IPS-20b (cell line): Measurements from ENCODE around the gene WDR20.

ENCODE experiments used
- H3K27ac ChIP-seq: one replicate; pipeline ENCODE4 v1.5.1; 2013; ENCODE audit warnings: low read length
- H3K27me3 ChIP-seq: 2 replicates; pipeline ENCODE4 v1.6.1; 2013; ENCODE audit warnings: mild to moderate bottlenecking, low read length, inconsistent platforms; ENCODE audit not compliant: insufficient read depth
- H3K36me3 ChIP-seq: 2 replicates; pipeline ENCODE4 v1.6.1; 2013; ENCODE audit warnings: low read depth, mild to moderate bottlenecking, inconsistent platforms, low read length, moderate library complexity; ENCODE audit not compliant: insufficient read depth
- H3K4me1 ChIP-seq: 2 replicates; pipeline ENCODE4 v1.6.1; 2013; ENCODE audit warnings: mild to moderate bottlenecking, control low read depth, inconsistent platforms, low read length, moderate library complexity; ENCODE audit not compliant: insufficient read depth
- H3K4me3 ChIP-seq: 2 replicates; pipeline ENCODE4 v1.5.1; 2013; ENCODE audit warnings: mild to moderate bottlenecking, low read length, inconsistent platforms
- H3K9ac ChIP-seq: 2 replicates; pipeline ENCODE4 v1.6.1; 2013; ENCODE audit warnings: low read depth, mild to moderate bottlenecking, inconsistent platforms, low read length, moderate library complexity
- H3K9me3 ChIP-seq: 2 replicates; pipeline ENCODE4 v1.6.1; 2013; ENCODE audit warnings: mild to moderate bottlenecking, low read depth, low read length, inconsistent platforms; ENCODE audit not compliant: insufficient read depth

Gene WDR20

DNA sequence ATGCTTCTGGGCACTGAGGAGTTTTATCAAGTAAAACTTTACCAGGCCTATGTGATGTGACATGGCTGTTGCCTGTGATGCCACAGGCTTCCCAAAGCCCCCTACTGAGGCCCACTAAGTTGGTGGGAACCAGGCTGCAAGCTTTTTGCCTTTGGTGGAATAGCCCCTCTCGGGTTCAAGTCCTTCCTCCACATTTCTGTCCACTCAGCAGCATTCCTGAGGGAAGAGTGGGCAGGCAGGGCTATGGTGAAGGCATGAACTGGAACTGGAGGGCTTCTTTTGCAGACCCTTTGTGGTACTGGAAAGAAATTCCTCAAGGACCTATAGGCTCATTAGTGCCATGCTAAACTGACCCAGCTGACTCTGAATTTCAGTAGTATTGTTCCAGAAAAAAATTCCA, 48.5 kb downstream of the WDR20 start:
- Histone ChIP-seq H3K9me3 (no peaks in the 10 kb centered on the region), H3K4me3 (no peak overlapping the region), H3K4me1 (peaks cover 10% of the 10 kb centered on the region; the same call in 1 of the 2 replicates), H3K27me3 (no peaks in the 10 kb centered on the region), H3K27ac (no peak overlapping the region), H3K9ac (no peak overlapping the region), H3K36me3 (no peaks in the 10 kb centered on the region)

DNA sequence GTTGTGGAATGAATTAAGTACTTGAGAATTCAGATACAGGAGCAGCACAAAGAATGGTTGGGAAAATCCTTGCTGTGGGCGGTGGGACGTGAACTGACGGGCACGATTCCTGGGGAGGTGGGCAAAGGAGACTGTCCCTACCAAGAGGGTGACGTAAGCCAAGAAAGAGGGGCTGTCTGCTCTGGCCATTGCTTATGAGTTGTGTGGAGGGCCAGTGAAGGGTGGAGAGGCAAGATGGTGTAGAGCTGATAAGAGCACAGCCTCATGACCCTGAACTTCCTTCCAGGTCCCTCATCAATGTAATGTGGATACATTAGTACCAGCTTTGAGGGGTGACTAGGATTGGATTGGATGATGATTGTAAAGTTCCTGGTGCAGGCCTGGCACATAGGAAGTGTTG, 50.2 kb downstream of the WDR20 start:
- peaks cover 20% of the 10 kb centered on the region for H3K4me1 ChIP-seq
- H3K9me3 ChIP-seq: no peaks in the 10 kb centered on the region
- H3K36me3 ChIP-seq: peaks cover 3% of the 10 kb centered on the region; the same call in 1 of the 2 replicates
- no peak overlapping the region for H3K9ac ChIP-seq
- no peaks in the 10 kb centered on the region for H3K27me3 ChIP-seq
- H3K4me3 ChIP-seq: no peak overlapping the region
- H3K27ac ChIP-seq: no peak overlapping the region

DNA sequence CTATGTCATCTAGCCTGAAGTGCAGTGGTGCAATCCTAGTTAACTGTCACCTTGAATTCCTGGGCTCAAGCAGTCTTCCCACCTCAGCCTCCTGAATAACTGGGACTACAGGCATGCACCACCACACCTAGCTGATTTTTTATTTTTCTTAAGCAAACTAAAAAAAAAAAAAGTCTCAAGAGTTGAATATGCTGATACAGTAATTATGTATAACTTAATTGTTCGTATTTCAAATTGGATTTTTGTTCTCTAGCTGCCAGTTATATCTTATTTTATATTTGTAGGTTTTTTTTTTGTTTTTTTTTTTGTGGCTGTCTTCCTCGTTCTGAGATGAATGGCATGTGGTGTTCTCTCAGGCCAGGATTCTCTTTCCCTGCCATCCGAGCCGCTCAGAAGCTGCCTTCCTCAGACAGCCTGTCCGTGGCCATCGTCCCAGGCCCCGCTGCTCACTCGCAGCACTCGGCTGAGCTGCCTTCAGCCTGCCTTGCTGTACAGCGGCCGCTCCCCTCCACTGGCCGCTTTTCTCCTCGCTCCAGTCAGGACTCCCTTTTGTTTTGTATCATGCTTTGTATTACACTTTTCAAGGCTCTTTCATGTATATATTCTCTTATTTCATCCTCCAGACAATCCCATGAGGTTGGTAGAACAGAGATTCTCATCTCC, 53.3 kb downstream of the WDR20 start:
- H3K9ac ChIP-seq: no peak overlapping the region
- H3K27me3 ChIP-seq: no peaks in the 10 kb centered on the region
- peaks cover 32% of the 10 kb centered on the region for H3K36me3 ChIP-seq
- no peak overlapping the region for H3K4me3 ChIP-seq
- H3K4me1 ChIP-seq: peaks cover 17% of the 10 kb centered on the region
- H3K27ac ChIP-seq: no peak overlapping the region
- no peaks in the 10 kb centered on the region for H3K9me3 ChIP-seq

DNA sequence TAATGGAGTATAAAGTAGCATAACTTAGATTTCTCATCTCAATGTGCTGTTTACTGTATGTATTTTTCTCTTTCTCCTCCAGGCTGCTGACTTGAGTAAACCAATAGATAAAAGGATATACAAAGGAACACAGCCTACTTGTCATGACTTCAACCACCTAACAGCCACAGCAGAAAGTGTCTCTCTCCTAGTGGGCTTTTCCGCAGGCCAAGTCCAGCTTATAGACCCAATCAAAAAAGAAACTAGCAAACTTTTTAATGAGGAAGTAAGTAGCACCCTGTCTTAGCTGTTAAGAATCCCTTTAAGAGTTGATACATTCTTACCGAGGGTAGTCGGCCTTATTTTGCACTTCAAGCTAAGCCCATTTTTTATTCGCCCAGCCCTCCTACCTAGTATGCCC, 55.2 kb downstream of the WDR20 start:
- H3K27me3 ChIP-seq: no peaks in the 10 kb centered on the region
- H3K9ac ChIP-seq: no peak overlapping the region
- H3K36me3 ChIP-seq: peaks cover 49% of the 10 kb centered on the region
- H3K4me1 ChIP-seq: peaks cover 17% of the 10 kb centered on the region
- H3K4me3 ChIP-seq: no peak overlapping the region
- no peak overlapping the region for H3K27ac ChIP-seq
- no peaks in the 10 kb centered on the region for H3K9me3 ChIP-seq

DNA sequence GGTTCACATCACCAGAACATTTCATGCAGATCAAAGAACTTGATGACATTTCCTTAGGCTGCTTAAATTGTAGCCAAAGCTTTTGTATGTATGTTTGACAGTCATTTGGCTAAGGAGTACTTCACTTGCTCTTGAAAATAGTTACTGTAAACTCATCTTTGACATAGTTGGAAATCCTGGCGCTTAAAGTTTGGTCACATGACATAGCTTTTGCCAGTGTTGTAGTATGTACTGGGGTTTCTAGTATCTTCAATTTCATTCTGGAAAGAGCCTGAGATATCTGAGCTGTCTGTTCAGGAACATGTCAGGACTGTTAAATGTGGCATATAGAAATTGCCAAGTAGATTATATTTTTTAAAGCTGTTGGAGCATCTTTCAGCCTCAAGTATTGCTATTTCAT, 55.7 kb downstream of the WDR20 start:
- Histone ChIP-seq H3K27me3 (no peaks in the 10 kb centered on the region), H3K36me3 (peaks cover 51% of the 10 kb centered on the region), H3K27ac (no peak overlapping the region), H3K9me3 (no peaks in the 10 kb centered on the region), H3K4me1 (peaks cover 17% of the 10 kb centered on the region), H3K9ac (no peak overlapping the region), H3K4me3 (no peak overlapping the region)

DNA sequence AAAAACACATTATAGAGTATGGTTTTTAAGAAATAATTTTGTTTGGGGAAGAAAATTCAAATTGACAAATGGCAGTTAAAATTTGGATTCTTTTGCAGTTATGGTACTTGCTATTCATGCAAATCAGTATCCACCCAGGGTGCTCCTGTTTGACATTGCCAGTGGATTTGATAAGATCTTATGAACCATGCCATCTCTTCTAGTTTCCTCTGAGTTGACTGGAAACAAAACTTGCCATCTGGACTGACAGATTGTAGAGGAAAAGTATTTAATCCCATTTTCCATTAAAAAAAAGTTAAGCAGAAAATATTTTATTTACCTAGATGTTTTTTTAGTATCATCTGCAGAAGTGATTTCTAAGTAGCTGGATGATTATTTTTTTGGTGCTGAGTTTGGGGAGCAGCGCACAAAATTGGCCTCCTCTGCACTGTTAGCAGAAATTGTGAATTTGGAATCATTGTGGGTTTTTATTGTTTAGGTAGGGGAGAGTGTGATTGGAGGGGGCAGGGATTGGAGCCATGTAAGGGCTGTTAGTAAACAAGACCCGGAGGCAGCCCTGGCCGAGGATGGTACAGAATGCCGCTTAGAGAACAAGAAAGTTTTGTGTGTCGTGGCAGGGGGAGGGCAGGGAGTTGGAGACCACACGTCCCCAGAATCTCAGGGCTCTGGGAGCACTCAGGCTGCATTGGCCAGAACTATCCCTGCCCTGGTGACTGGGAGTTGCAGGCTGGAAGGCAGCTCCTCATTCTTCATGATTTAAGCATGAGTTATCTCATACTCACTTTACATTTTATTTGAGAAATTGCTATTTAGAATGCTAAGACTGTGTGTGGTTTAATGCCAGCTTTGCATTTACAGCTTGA, 56.6 kb downstream of the WDR20 start:
- Histone ChIP-seq H3K27me3 (no peaks in the 10 kb centered on the region), H3K4me3 (no peak overlapping the region), H3K36me3 (peaks cover 56% of the 10 kb centered on the region), H3K4me1 (peaks cover 14% of the 10 kb centered on the region), H3K27ac (no peak overlapping the region), H3K9me3 (no peaks in the 10 kb centered on the region), H3K9ac (no peak overlapping the region)

DNA sequence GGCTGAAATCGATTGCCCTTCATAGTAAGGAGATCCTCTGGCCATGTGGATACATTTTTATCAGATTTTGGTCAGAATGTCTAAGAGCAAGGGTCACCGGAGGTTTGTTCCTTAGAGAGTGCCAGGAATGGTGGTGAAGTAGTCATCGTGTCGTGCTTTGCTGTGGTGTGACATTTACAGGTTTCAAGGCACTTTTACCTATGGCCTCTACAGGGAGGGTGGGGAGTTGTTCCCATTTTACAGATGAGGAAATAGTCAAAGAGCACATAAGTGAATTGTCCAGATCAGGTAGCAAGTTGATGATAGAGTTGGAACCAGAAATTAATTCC, 57.2 kb downstream of the WDR20 start:
- Histone ChIP-seq H3K27ac (no peak overlapping the region), H3K27me3 (no peaks in the 10 kb centered on the region), H3K9ac (no peak overlapping the region), H3K36me3 (peaks cover 56% of the 10 kb centered on the region), H3K9me3 (no peaks in the 10 kb centered on the region), H3K4me3 (no peak overlapping the region), H3K4me1 (peaks cover 14% of the 10 kb centered on the region)

DNA sequence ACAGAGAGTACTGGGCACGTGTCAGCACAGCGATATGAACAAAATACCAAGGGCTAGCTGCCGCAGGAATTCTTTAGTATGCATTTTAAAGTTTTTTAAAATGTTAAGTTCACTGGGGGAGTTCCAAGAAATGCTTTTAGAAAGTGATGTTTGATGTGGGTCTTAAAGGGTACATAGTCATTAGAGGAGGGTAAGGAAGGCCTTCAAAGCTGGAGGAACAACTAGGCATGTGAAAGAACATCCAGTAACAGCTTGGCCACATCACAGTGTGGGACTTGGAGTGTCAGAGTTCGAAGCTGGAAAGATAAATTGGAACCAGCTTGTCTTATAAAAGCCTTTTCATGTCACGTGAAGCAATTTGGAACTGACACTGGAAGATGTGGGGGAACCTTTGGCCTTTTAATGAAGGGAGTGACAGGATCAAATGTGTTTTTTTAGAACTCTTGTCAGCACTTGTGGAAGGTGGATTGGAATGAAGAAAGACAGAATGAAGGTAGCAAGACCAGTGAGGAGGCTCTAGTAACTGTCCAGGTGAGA, 57.7 kb downstream of the WDR20 start:
- Histone ChIP-seq H3K27ac (no peak overlapping the region), H3K9me3 (no peaks in the 10 kb centered on the region), H3K9ac (no peak overlapping the region), H3K4me1 (peaks cover 14% of the 10 kb centered on the region), H3K4me3 (no peak overlapping the region), H3K36me3 (peaks cover 56% of the 10 kb centered on the region), H3K27me3 (no peaks in the 10 kb centered on the region)

DNA sequence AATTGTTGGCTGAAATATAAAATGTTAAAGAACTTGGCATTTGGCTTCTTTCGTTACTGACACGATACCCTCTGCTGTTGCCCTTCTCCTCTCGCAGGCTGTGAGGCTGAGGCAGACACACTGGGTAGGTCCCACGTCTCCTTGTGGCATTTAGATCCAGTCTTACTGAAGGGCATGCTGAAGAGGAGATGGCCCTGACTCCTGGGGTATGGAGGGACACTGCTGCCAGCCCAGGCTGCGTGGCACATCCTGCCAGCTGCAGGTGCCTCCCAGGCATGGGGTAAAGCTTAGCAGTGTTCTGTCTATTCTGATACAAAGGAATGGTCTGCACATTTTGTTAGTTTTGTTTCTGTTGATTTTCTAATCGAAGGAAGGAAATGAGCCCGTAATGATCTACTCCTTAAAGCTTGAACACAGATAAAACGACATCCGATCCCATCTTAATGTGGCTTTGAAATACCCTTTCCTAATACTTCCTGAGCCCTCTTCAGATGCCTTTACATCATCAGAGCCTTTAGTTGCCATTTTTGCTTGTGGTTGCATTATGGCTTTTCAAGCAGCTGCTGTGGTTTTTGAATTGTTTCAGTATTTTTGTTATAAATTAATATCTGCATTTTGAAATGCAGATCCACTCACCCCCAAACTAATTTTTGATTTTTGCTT, 61.1 kb downstream of the WDR20 start:
- no peaks in the 10 kb centered on the region for H3K9me3 ChIP-seq
- no peaks in the 10 kb centered on the region for H3K27me3 ChIP-seq
- H3K4me3 ChIP-seq: no peak overlapping the region
- peaks cover 47% of the 10 kb centered on the region for H3K36me3 ChIP-seq
- H3K4me1 ChIP-seq: no peaks in the 10 kb centered on the region
- no peak overlapping the region for H3K9ac ChIP-seq
- H3K27ac ChIP-seq: no peak overlapping the region

DNA sequence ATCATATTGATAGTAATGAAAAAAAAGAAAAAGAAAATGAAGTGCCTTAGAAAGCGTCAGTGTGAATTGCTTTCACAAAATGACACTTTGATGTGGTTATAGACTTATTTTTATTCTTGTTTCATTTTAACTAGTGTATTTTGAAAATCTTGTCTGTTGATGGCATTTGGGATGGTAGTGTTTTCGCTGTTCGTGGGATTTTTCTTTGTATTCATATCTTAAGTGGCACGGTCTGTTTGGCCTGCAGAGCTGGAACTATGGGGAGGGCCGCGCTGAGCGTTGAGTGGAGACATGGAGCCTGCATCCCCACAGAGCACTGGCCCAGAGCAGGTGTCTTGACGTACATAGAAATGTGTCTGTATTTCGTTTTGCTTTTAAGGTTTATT, 61.6 kb downstream of the WDR20 start:
- H3K27ac ChIP-seq: no peak overlapping the region

DNA sequence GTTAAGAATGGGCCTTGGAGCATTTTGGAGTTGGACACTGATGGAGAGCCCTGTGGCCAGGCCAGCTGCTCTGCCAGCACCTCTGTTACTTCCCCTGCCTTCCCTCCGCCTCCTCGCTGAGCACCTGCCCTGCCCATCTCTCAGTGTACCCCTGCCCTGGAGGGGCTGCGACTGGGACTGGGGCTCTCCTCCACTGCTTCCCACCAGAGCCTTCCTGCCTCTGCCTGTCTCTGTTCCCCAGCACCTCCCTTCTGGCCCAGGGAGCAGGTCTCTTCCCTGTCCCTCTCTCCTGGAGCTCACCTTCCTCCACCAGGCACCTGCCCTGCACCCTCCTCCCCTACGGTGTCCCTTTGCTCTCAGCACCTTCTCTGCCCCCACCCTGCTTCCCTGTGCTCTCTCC, 62.1 kb downstream of the WDR20 start:
- Histone ChIP-seq H3K4me1 (no peaks in the 10 kb centered on the region), H3K36me3 (peaks cover 38% of the 10 kb centered on the region), H3K9ac (no peak overlapping the region), H3K27me3 (no peaks in the 10 kb centered on the region), H3K9me3 (no peaks in the 10 kb centered on the region), H3K27ac (no peak overlapping the region), H3K4me3 (no peak overlapping the region)

More for the DNA sequence above, 61.6 kb downstream of the WDR20 start:
- no peaks in the 10 kb centered on the region for H3K9me3 ChIP-seq
- H3K9ac ChIP-seq: no peak overlapping the region
- peaks cover 42% of the 10 kb centered on the region for H3K36me3 ChIP-seq
- H3K4me3 ChIP-seq: no peak overlapping the region
- no peaks in the 10 kb centered on the region for H3K4me1 ChIP-seq
- no peaks in the 10 kb centered on the region for H3K27me3 ChIP-seq
